Measurements from ENCODE around the gene MAPKAPK5. TPM values are rescaled to one million over a fixed set of nuclear protein-coding genes. Genes with fewer than 3 reads are reported as not detected.

Gene MAPKAPK5
- total and polyA plus RNA-seq, 2 of the 13 experiments (the other 11 are each of a cell fraction or from before 2014, with no cell fraction given), result 43.2 to 58.2 TPM

DNA sequence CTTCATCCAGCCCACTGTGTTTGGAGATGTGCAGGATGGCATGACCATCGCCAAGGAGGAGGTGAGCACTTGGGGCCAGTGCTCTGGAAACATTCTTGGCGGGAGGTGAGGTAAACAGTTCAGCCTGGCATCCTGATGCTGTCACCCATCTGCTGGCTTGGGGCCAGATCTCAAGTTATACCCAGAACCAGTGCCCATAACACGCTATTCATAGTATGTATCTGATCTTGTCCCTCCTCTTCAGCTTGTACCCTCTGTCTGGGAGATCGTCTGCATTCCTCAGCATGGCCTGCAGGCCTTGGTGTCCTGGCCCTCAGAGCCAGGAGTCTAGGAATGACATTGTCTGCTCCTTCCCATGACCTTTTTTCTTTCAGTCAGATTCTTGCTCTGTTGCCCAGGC lies 43.8 kb upstream of the MAPKAPK5 start (continued):
- TF ChIP-seq IKZF4 (CRISPR knock-in tag; IDR thresholded peaks at IDR 0.05; ENCODE audit: borderline replicate concordance, low read depth, not compliant biosample characterization) (no peak), PLSCR1 (CRISPR knock-in tag; IDR thresholded peaks at IDR 0.05; ENCODE audit: borderline replicate concordance) (no peak), KAT2B (IDR thresholded peaks at IDR 0.05; ENCODE audit: borderline replicate concordance, low read depth, low read length) (no peak)

DNA sequence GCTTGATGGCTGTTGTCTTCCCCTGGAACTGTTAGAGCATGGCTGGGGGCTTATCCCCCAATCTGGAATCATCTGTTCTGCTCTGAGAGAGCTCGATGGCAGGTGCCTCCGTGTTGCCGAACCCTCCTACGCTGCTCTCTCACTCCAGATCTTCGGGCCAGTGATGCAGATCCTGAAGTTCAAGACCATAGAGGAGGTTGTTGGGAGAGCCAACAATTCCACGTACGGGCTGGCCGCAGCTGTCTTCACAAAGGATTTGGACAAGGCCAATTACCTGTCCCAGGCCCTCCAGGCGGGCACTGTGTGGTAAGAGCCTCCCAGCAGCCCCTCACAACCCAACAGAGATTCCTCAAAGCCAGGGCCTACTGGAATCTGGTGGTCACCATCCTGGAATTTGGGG lies 42.3 kb upstream of the MAPKAPK5 start:
- H3K4me3 ChIP-seq (replicated peaks in 1 of 3; ENCODE audit: insufficient read depth in 1 of 3, low read depth in 2 of 3, low read length in 3 of 3), result no peak overlapping the region
- TF ChIP-seq BORCS8-MEF2B (CRISPR knock-in tag; IDR thresholded peaks at IDR 0.05) (no peak), ZNF652 (CRISPR knock-in tag; IDR thresholded peaks at IDR 0.05; ENCODE audit: borderline replicate concordance, low read depth) (no peak), ZNF224 (CRISPR knock-in tag; IDR thresholded peaks at IDR 0.05) (no peak)
- TF ChIP-seq, protein P1, sequence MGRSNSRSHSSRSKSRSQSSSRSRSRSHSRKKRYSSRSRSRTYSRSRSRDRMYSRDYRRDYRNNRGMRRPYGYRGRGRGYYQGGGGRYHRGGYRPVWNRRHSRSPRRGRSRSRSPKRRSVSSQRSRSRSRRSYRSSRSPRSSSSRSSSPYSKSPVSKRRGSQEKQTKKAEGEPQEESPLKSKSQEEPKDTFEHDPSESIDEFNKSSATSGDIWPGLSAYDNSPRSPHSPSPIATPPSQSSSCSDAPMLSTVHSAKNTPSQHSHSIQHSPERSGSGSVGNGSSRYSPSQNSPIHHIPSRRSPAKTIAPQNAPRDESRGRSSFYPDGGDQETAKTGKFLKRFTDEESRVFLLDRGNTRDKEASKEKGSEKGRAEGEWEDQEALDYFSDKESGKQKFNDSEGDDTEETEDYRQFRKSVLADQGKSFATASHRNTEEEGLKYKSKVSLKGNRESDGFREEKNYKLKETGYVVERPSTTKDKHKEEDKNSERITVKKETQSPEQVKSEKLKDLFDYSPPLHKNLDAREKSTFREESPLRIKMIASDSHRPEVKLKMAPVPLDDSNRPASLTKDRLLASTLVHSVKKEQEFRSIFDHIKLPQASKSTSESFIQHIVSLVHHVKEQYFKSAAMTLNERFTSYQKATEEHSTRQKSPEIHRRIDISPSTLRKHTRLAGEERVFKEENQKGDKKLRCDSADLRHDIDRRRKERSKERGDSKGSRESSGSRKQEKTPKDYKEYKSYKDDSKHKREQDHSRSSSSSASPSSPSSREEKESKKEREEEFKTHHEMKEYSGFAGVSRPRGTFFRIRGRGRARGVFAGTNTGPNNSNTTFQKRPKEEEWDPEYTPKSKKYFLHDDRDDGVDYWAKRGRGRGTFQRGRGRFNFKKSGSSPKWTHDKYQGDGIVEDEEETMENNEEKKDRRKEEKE (IDR thresholded peaks at IDR 0.05), result no peak
- in situ Hi-C loops (cut with HindIII; ENCODE audit: extremely low pct_ligation_motif_present, low pct_unique_long_range_greater_than_20kb), result no loop called here
- POLR2A ChIA-PET, result no interaction called here
- H3K27ac ChIP-seq (ENCODE audit: extremely low read length, insufficient read depth, low read length), result no peak overlapping the region
- ATAC-seq (no peak), DNase-seq (ENCODE audit: low spot score) (no peak), FAIRE-seq (no peak)
- CTCF ChIA-PET (ENCODE audit: low intra/inter-chr PET ratio, low total read pairs), result no interaction called here
- no peak overlapping the region for H3K4me2 ChIP-seq (ENCODE audit: low read depth, low read length)
- intact Hi-C loops (cut with micrococcal nuclease; ENCODE audit: unreplicated experiment), result no loop called here
- H3K27me3 ChIP-seq (ENCODE audit: control insufficient read depth in 1 of 2, insufficient read depth in 2 of 2, low read length in 2 of 2), result no peaks in the 10 kb centered on the region
- H2AFZ ChIP-seq (ENCODE audit: low read length), result no peak overlapping the region
- WGBS (ENCODE audit: low lambda C conversion rate), result 95% methylated on average over 7 of the region's 9 CpGs
- no TSS peak for BruUV-seq (replicated peaks)
- no peak overlapping the region for H3K9ac ChIP-seq (ENCODE audit: insufficient read depth, low read depth, low read length)
- H3K36me3 ChIP-seq (replicated peaks in 1 of 2; ENCODE audit: control insufficient read depth in 1 of 2, insufficient read depth in 2 of 2, low read length in 2 of 2), result peaks cover 14 to 47% of the 10 kb centered on the region in 2 experiments
- no peaks in the 10 kb centered on the region for H3K4me1 ChIP-seq (ENCODE audit: insufficient read depth, low read length)
- H4K20me1 ChIP-seq (ENCODE audit: insufficient read depth, low read length), result no peaks in the 10 kb centered on the region
- H3K9me3 ChIP-seq (ENCODE audit: low read length), result no peaks in the 10 kb centered on the region
- no peaks in the 10 kb centered on the region for H3K79me2 ChIP-seq (ENCODE audit: insufficient read depth, low read length)

All from HepG2 (cell line).